GM12878 (cell line): ENCODE data around the gene LIF. TPM values are rescaled to one million over a fixed set of nuclear protein-coding genes. Genes with fewer than 3 reads are reported as not detected.

ENCODE experiments used
- BHLHE40 ChIP-seq, 2 experiments: fragments of 450-650 bp in 1 of 2; IDR thresholded peaks; 2 replicates each; pipeline ENCODE4 v1.6.1; 2011 to 2017; ENCODE audit warnings: low read depth in 2 of 2, borderline replicate concordance in 1 of 2, improper control_type of control experiment in 1 of 2, low read length in 1 of 2, mild to moderate bottlenecking in 1 of 2
- EGR1 ChIP-seq, 2 experiments: IDR thresholded peaks; 1 replicate in 1 of 2; 2 replicates in 1 of 2; pipeline ENCODE4 v1.6.1; 2011 to 2012; ENCODE audit warnings: low read depth in 2 of 2, low read length in 2 of 2, borderline replicate concordance in 1 of 2, mild to moderate bottlenecking in 1 of 2, moderate library complexity in 1 of 2
- ELK1 ChIP-seq: IDR thresholded peaks from 2 replicates; pipeline ENCODE4 v1.6.1; 2012; ENCODE audit warnings: low read depth, low read length, improper control_type of control experiment
- KAT2A ChIP-seq: conservative IDR thresholded peaks from 2 replicates; pipeline ENCODE4 v1.6.1; 2011; ENCODE audit warnings: low read depth, low read length; ENCODE audit not compliant: control insufficient read depth
- LARP7 ChIP-seq: fragments of 450-650 bp; IDR thresholded peaks from 2 replicates; pipeline ENCODE4 v1.6.1; 2017; ENCODE audit warnings: mild to moderate bottlenecking
- MLLT1 ChIP-seq: fragments of 450-650 bp; IDR thresholded peaks from 2 replicates; pipeline ENCODE4 v1.6.1; 2016; ENCODE audit warnings: mild to moderate bottlenecking
- NBN ChIP-seq: fragments of 450-650 bp; IDR thresholded peaks from 2 replicates; pipeline ENCODE4 v1.6.1; 2016
- NFIC ChIP-seq: IDR thresholded peaks from 2 replicates; pipeline ENCODE4 v1.6.1; 2012; ENCODE audit warnings: low read depth, mild to moderate bottlenecking, inconsistent platforms, low read length, moderate library complexity
- NR2F1 ChIP-seq: fragments of 450-650 bp; conservative IDR thresholded peaks from 2 replicates; pipeline ENCODE4 v1.6.1; 2017; ENCODE audit warnings: mild to moderate bottlenecking
- RAD21 ChIP-seq: IDR thresholded peaks from 2 replicates; pipeline ENCODE4 v1.6.1; 2011; ENCODE audit warnings: mild to moderate bottlenecking, low read depth, low read length, moderate library complexity; ENCODE audit not compliant: insufficient read depth
- SMARCA5 ChIP-seq: fragments of 450-650 bp; IDR thresholded peaks from 2 replicates; pipeline ENCODE4 v1.6.1; 2017; ENCODE audit warnings: mild to moderate bottlenecking
- SMC3 ChIP-seq: IDR thresholded peaks from 2 replicates; pipeline ENCODE4 v1.6.1; 2011; ENCODE audit warnings: low read length, improper control_type of control experiment, borderline replicate concordance
- YY1 ChIP-seq: IDR thresholded peaks from 2 replicates; pipeline ENCODE4 v1.6.1; 2011; ENCODE audit warnings: low read depth, mild to moderate bottlenecking, low read length
- ZBTB33 ChIP-seq: fragments of 450-650 bp; IDR thresholded peaks from 2 replicates; pipeline ENCODE4 v1.6.1; 2017; ENCODE audit warnings: mild to moderate bottlenecking
- polyA plus RNA-seq, 11 experiments: library from polyadenylated mRNA; depleted of rRNA in 4 of 11; unstranded in 6 of 11; stranded (reverse) in 5 of 11; fragments of >200 nt; fragmentation: Nextera tagmentation in 4 of 11; fragmentation: Illumina TruSeq in 1 of 11; extraction: Ambion mirVana in 4 of 11; extraction: Trizol in 1 of 11; gene quantifications; 1 replicate in 1 of 11; 2 replicates in 10 of 11; pipeline versions ENCODE4 v1.2.1 to v1.2.3, GENCODE V29; 2011 to 2016; ENCODE audit warnings: inconsistent platforms in 2 of 11, missing spikeins in 2 of 11, low read depth in 1 of 11
- total RNA-seq, 4 experiments: library from RNA; depleted of rRNA in 3 of 4; stranded (reverse); fragments of >200 nt in 3 of 4; fragmentation: Illumina TruSeq in 1 of 4; extraction: Trizol in 1 of 4; gene quantifications; 2 replicates each; pipeline versions ENCODE4 v1.2.1 to v1.2.3, GENCODE V29; 2013 to 2021

Gene LIF
- total and polyA plus RNA-seq, 10 of the 15 experiments (the other 5 are each of a cell fraction or from before 2014, with no cell fraction given): 0.05 to 3.4 (median 0.97) TPM

GRCh38 chr22:30286813-30287647, 40.5 kb upstream of the LIF start (continued):
- TF ChIP-seq NBN: no peak
- TF ChIP-seq SMARCA5: 0 out of 2 replicates have a peak, but pooled peaks have one; percentile 30
- no peak for TF ChIP-seq KAT2A
- peak in 1 of 2 experiments; percentile 51; a peak in 2 of 3 replicates for TF ChIP-seq EGR1 (IDR thresholded peaks at IDR 0.05; ENCODE audit: borderline replicate concordance in 1 of 2, low read depth in 2 of 2, low read length in 2 of 2)
- peak; percentile 84 for TF ChIP-seq RAD21
- TF ChIP-seq NR2F1: 0 out of 2 replicates have a peak, but pooled peaks have one; percentile 15
- TF ChIP-seq ELK1: no peak
- TF ChIP-seq NFIC: no peak
- peak; percentile 43; the same call in 1 of the 2 replicates for TF ChIP-seq LARP7
- TF ChIP-seq ZBTB33: 0 out of 2 replicates have a peak, but pooled peaks have one; percentile 23
- TF ChIP-seq SMC3: peak; percentile 83
- TF ChIP-seq YY1: peak; percentile 38; the same call in 1 of the 2 replicates
- TF ChIP-seq BHLHE40 (IDR thresholded peaks at IDR 0.05; ENCODE audit: borderline replicate concordance in 1 of 2, low read depth in 2 of 2, low read length in 1 of 2): 0 out of 4 replicates have a peak, but pooled peaks of 1 of the 2 experiments have one; percentile 6
- 0 out of 2 replicates have a peak, but pooled peaks have one; percentile 22 for TF ChIP-seq MLLT1
- TF ChIP-seq, all 136 proteins: peak for 11
